Mesothelial cell of epicardium (in vitro differentiated cells): ENCODE data around the gene POLDIP3. TPM values are rescaled to one million over a fixed set of nuclear protein-coding genes. Genes with fewer than 3 reads are reported as not detected.

Experiments used
- DNase-seq, 2 experiments: peaks; one replicate each; pipeline ENCODE4 v3.0.0; 2021; ENCODE audit warnings: low spot score in 2 of 2; ENCODE audit not compliant: unreplicated experiment in 2 of 2
- H3K27ac Mint-ChIP-seq: 2 replicates; pipeline ENCODE4 v1.8.0; 2021; ENCODE audit warnings: mixed read lengths
- H3K27me3 Mint-ChIP-seq: 2 replicates; pipeline ENCODE4 v1.8.0; 2021; ENCODE audit warnings: low read depth, mixed read lengths
- H3K36me3 Mint-ChIP-seq: 2 replicates; pipeline ENCODE4 v1.8.0; 2021; ENCODE audit warnings: mixed read lengths
- H3K4me1 Mint-ChIP-seq: 2 replicates; pipeline ENCODE4 v1.8.0; 2021; ENCODE audit warnings: mixed read lengths
- H3K4me3 Mint-ChIP-seq: 2 replicates; pipeline ENCODE4 v1.8.0; 2021; ENCODE audit warnings: mild to moderate bottlenecking, moderate library complexity, mixed read lengths
- H3K9me3 Mint-ChIP-seq: 2 replicates; pipeline ENCODE4 v1.8.0; 2021; ENCODE audit warnings: mixed read lengths
- total RNA-seq: library from RNA; stranded (reverse); gene quantifications from 3 replicates; pipeline ENCODE4 v1.2.1, GENCODE V29; 2021
- TF ChIP-seq, protein P1 (sequence below): fragments of 200-600 bp; sonication (generic); IDR thresholded peaks from one replicate; pipeline ENCODE4 v1.5.0; 2021; ENCODE audit warnings: antibody characterized with exemption; ENCODE audit not compliant: unreplicated experiment

The POLDIP3 gene
- total RNA-seq, 1 donor from 2014 or later: 87.2 TPM

DNA sequence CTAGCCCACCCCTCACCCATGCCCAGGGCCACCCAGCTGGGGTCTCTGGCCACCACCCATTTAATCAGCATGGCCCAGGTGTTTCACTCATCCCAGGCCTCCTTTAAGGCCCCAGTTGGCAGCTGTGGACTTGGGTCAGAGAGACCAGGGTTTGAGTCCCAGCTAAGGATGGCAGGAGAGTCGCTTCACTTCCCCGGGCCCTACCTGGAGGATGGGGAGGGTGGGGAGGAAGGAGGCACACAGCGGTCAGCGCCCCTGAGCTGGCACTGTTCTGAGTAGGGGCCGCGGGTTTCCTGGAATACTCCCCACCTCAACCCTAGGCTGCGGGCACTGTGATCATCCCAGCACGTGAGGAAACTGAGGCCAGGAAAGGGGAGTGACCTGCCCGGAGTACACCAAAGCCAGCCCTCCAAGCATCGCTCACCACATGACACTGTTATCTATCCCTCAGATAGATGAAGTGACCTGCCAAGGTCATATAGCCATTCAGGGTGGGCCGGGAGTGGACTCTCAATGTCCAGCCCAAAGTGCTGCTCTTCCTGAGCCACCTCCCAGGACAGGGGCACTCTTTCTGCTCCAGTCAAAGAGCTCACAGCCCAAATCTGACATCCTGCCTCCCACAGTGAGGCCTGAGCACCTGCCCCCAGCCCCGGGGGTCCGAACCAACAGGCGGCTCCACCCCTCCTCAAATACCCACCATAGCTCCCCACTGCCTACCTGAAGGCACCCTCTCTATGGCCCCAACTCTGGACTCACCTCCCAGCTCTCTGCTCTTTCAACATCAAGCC is 29.1 kb upstream of the POLDIP3 start:
- H3K27me3 Mint-ChIP-seq: no peaks in the 10 kb centered on the region
- H3K9me3 Mint-ChIP-seq: no peaks in the 10 kb centered on the region
- peaks cover 34% of the 10 kb centered on the region for H3K4me1 Mint-ChIP-seq
- TF ChIP-seq, protein P1, sequence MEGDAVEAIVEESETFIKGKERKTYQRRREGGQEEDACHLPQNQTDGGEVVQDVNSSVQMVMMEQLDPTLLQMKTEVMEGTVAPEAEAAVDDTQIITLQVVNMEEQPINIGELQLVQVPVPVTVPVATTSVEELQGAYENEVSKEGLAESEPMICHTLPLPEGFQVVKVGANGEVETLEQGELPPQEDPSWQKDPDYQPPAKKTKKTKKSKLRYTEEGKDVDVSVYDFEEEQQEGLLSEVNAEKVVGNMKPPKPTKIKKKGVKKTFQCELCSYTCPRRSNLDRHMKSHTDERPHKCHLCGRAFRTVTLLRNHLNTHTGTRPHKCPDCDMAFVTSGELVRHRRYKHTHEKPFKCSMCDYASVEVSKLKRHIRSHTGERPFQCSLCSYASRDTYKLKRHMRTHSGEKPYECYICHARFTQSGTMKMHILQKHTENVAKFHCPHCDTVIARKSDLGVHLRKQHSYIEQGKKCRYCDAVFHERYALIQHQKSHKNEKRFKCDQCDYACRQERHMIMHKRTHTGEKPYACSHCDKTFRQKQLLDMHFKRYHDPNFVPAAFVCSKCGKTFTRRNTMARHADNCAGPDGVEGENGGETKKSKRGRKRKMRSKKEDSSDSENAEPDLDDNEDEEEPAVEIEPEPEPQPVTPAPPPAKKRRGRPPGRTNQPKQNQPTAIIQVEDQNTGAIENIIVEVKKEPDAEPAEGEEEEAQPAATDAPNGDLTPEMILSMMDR: no peak
- peak overlapping the region; percentile 96 for H3K27ac Mint-ChIP-seq
- H3K36me3 Mint-ChIP-seq: no peaks in the 10 kb centered on the region
- H3K4me3 Mint-ChIP-seq: no peak overlapping the region
- DNase-seq: no peak

DNA sequence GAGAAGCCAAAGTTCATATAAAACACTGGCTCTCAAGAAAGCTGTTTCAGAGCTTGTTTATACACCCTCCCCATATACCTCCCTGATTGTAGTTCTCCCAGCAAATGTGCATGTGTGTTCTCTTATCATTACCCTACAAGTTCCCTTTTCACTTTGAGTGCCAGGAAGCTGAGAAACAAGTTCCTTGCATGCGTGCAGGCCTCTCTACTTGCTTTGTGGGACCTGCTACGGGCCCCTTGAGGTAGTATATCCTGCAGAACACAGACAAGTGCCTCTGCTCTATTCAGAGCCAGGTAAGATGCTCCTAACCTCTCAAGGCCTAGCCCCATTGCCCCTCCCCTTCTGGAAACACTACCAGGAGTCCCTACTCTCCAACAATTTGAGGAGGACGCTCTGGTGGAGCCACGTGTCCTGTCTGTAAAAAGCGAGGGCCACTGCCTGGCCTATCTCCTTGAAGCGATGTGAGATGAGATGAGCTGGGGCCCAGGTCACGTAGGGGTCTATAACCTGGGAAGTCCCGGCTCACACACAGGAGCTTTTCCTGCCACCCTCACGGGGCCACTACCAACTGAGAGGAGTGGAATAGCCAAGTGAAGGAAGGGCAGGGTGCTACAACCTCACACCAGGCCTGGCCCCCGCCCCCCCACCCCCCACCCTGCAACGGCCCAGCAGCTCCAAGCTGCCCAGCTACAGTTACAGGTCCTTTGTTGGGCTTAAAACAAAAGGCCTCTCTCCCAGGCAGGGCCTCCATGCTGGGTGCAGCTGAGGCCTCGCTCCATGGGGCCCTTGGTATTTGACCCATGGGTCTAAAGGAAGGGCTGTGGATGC is 28.3 kb upstream of the POLDIP3 start:
- H3K36me3 Mint-ChIP-seq: no peaks in the 10 kb centered on the region
- H3K4me1 Mint-ChIP-seq: peaks cover 32% of the 10 kb centered on the region
- peak overlapping the region; percentile 26 for H3K27ac Mint-ChIP-seq
- TF ChIP-seq, protein P1: no peak
- H3K27me3 Mint-ChIP-seq: no peaks in the 10 kb centered on the region
- no peak overlapping the region for H3K4me3 Mint-ChIP-seq
- no peak for DNase-seq
- no peaks in the 10 kb centered on the region for H3K9me3 Mint-ChIP-seq

DNA sequence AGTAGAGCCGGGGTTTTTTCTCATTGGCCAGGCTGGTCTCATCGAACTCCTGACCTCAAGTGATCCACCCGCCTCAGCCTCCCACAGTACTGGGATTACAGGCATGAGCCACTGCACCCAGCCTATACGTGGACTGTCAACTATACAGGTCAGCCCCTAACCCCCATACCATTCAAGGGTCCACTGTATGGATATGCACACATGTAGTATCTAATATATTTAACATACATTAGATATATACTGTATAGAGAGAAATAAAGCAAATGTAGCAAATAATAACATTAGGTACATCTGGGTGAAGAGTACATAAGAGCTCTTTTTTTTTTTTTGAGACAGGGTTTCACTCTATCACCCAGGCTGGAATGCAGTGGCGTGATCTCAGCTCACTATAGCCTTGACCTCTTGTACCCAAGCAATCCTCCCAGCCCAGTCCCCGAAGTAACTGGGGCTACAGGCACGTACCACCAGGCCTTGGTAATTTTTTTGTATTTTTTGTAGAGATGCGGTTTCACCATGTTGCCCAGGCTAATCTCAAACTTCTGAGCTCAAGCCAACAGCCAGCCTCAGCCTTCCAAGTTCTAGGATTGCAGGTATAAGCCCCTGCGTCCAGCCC is 27.2 kb upstream of the POLDIP3 start:
- H3K36me3 Mint-ChIP-seq: peaks cover 7% of the 10 kb centered on the region
- TF ChIP-seq, protein P1: no peak
- H3K9me3 Mint-ChIP-seq: no peaks in the 10 kb centered on the region
- no peak overlapping the region for H3K4me3 Mint-ChIP-seq
- no peak overlapping the region for H3K27ac Mint-ChIP-seq
- no peaks in the 10 kb centered on the region for H3K27me3 Mint-ChIP-seq
- no peak for DNase-seq
- H3K4me1 Mint-ChIP-seq: peaks cover 24% of the 10 kb centered on the region

DNA sequence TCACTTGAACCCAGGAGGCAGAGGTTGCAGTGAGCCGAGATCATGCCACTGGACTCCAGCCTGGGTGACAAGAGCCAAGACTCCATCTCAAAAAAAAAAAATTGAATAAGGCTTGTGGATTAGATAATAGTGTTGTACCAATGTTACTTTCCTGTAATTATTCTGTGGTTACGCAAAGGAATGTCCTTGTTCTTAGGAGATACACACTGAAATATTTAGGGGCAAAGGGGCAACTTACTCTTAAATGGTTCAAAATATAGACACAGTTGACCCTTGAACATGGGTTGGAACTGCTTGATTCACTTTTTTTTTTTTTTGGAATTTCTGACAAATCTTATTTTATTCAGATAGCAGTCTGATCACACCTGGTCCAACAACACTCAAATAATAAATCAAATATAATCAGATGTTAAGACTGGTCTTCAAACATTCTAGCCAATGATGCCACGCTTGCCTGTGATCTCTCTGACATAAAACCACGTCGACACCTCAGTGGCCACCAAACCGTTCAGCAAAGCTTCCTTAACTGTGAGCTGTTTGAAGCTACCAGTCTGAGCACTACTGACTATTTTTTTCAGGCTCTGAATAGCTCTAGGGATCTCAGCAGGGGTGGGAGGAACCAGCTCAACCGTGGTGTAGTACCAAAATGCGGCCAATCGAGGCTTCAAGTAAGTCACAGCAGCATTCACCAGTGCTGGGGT is 25.0 kb upstream of the POLDIP3 start:
- H3K4me1 Mint-ChIP-seq: peaks cover 8% of the 10 kb centered on the region
- H3K4me3 Mint-ChIP-seq: no peak overlapping the region
- TF ChIP-seq, protein P1: no peak
- no peak overlapping the region for H3K27ac Mint-ChIP-seq
- no peaks in the 10 kb centered on the region for H3K9me3 Mint-ChIP-seq
- no peaks in the 10 kb centered on the region for H3K27me3 Mint-ChIP-seq
- DNase-seq: no peak
- H3K36me3 Mint-ChIP-seq: peaks cover 13% of the 10 kb centered on the region

DNA sequence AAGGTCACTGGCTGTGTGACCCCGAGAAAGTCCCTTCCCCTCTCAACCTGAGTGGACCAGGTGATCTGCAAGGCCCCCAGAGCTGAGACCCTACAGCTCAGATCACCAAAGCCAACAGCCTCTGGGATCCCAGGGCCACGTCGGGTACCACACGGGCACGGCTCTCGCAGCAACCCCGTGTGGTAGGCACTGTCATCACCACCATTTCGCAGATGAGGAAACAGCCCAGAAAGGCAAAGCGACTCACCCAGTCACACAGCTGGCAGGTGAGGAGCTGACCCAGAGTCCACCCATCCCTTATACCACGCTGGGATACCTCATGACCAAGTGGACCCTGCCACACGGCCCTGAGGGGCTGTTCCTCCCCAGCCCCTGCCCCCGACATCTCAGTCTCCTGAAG is 22.9 kb upstream of the POLDIP3 start:
- H3K4me3 Mint-ChIP-seq: no peak overlapping the region
- H3K27me3 Mint-ChIP-seq: no peaks in the 10 kb centered on the region
- peaks cover 13% of the 10 kb centered on the region for H3K36me3 Mint-ChIP-seq
- no peaks in the 10 kb centered on the region for H3K4me1 Mint-ChIP-seq
- H3K9me3 Mint-ChIP-seq: no peaks in the 10 kb centered on the region
- DNase-seq: no peak
- H3K27ac Mint-ChIP-seq: no peak overlapping the region
- TF ChIP-seq, protein P1: no peak
